CD4-positive, alpha-beta T cell treated with Interleukin-15 for 4 hours (primary cell): ENCODE results near the gene UNC13D.
"Not testable (repeated sequence)": the region's sequence is repeated elsewhere in the genome, so short reads cannot be mapped to it uniquely, and the experiment has no call there.

ENCODE experiments used
- DNase-seq: peaks from one replicate; pipeline ENCODE4 v3.0.0-alpha.2; 2020; ENCODE audit warnings: low spot score

Gene UNC13D

DNA sequence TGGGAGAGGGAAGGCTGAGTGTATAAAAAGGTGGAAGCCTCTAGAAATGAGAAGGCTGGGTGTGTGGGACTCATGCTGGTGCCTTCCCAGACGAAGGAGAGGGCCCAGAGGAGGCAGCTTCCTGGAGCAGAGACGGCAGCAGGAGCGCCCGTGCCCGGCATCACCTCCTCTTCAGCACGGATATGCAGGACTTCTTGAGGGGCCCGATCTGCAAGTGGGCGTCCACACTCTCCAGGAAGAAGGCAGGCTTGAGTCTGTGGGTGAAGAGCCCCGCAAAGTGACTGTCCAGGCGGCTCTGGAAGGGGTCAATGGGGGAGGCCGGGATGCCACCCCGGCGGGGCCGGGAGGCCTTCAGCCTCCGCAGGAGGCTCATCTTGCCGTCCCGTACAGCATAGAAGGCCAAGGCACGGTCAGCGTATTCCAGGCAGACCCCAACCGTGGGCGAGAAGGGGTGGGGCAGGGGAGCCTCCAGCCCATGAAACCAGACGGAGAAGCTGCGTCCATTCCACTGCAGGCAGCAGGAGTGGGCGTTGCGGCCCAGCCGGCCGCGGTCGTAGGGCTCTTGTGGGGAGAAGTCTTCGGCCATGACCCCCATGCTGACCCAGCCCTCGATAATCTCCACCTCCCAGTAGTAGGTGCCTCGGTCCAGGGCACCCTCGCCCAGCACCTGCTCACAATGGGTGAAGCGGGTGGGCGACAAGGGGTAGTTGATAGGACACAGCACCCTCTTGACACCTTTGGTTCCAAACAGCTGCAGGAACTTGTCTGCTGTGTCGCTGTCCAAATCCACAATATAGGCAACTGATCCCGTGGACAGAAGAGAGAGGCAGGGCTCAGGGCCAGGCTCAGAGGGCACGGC is 30.3 kb upstream of the UNC13D start:
- DNase-seq: no peak

DNA sequence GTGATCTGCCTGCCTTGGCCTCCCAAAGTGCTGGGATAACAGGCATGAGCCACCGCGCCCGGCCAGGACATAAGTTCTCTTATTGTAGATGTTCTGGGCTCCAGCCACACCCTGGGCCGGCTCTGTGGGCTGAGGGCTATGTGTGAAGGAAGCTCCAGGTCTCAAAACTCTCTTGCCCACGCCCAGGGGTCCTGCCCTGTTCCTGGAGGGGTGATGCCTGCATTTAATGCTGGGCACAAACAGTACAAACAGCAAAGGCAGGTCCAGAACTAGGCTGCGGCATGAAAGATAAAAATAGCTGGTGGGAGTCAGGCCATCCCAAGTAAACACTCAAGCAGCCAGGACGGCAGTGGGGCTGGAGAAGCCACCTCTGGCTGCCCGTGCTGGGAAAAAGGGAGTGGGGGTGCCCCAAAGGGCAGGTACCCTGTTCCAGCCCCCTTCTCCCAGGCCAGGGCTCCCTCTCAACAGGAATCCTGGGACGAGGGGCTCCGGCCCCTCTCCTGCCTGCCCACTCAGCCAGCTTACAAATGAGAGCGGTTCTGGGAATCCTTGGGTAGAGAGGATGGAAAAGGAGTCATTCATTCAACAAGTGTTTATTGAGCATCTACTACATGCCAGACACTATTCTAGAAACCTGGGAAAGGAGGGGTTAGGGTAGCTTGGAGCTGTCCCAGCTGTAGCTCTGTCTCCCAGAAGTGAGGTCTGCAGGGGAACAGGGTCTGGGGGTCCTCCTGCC is 29.6 kb upstream of the UNC13D start:
- no peak for DNase-seq

DNA sequence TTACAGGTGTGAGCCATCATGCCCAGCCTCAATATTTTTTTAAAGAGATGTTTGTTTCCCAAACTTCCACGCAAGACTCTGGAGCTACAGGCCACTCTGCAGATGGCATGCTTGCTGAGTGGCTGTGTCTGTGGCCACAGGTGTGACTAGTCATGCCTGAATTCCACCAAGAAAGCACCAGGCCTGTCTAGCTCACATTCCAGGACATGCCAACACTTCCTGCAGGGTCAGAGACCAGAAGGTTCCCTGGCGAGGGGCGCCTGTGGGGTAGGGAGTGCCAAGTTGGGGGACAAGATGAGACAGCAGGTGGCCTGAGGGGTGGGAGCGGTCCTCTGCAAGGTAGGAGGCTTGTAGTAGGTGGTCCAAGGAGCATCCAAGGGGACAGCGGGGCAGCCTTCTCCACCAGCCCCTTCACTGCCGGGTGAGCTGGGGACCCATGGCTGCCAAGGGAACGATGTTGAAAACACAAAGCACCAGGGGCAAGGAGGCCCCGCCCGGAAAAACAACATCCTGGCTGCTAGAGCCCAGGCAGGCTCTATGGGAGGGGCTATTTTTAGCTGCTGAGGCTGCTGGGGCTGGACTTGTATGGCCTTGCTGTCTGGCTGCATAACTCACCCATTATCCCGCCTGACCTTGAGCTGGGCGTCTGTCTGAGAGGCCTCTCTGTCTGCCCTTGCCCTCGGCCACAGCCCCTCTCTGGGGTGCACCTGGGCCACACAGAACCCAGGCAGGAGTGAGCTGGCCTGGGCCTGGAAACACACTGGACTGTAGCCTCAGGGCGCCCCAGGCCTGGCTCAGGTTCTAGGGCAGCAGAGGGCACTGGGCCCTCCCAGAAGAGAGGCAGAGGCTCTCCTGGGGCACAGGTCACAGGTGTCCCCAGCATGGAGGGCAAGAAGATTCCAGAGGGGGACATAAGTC is 28.5 kb upstream of the UNC13D start:
- peak; percentile 73 for DNase-seq

DNA sequence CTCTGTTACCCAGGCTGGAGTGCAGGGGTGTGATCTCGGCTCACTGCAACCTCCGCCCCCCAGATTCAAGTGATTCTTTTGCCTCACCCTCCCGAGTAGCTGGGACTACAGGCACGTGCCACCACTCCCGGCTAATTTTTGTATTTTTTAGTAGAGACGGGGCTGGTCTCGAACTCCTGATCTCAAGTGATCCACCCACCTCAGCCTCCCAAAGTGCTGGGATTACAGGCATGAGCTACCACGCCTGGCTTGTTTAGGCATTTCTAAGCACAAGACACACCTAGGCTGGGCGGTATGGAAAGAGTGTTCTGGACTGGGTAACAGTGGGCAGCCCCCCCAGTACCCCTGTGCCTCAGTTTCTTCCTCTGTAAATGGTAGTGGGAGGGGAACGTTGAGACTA is 26.0 kb upstream of the UNC13D start:
- not testable (repeated sequence) for DNase-seq

DNA sequence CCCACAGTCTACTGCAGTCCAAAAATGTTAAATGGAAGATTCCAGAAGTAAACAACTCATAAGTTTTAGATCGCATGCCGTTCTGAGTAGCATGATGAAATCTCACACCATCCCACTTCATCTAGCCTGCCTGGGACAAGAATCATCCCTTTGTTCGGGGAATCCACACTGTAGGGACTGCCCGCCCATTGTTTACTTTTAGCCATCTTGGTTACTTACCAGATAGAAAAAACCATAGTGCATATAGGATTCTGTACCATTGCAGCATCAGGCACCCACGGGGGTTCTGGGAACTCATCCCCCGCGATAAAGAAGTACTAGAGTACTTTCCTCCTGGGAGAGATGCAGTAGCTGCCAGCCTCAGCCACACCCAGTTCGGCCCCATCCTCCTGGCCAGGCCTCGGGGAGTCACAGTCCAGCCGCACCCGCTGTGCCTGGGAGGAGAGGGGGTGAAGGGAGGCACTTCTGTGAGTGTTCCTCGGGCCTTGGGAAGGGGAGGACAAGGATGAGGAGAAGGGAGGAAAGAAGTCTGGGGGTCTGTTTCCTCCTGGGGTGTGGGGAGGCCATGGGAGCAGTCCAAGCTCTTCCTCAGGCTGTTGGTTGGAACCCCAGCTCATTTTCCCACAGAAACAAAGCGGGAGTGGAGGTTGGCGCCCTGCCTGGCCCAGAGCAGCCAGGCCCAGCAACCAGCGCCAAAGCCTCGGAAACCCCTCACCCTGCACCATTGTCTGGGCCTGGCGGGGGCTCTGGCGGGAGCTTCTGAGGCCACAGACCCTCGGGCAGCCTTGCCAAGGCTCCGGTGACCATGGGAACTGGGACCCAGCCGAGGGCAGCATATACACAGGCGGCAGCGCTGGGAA is 25.3 kb upstream of the UNC13D start:
- DNase-seq: no peak

DNA sequence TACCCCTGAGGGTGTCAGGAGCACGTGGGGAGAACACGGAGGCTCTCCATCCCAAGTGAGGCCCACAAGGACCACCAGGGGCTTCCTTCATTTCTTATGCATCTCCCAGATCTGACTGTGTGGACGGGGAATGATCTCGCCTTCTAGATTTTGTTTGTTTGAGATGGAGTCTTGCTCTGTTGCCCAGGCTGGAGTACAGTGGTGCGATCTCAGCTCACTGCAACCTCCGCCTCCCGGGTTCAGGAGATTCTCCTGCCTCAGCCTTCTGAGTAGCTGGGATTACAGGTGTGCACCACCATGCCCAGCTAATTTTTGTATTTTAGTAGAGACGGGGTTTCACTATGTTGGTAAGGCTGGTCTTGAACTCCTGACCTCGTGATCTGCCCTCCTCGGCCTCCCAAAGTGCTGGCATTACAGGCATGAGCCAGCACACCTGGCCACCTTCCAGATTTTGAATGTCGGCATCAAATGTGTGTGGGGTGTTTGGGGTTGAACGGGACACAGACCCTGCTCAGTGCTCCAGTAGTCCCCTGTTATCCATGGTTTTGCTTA is 24.6 kb upstream of the UNC13D start:
- DNase-seq: not testable (repeated sequence)

DNA sequence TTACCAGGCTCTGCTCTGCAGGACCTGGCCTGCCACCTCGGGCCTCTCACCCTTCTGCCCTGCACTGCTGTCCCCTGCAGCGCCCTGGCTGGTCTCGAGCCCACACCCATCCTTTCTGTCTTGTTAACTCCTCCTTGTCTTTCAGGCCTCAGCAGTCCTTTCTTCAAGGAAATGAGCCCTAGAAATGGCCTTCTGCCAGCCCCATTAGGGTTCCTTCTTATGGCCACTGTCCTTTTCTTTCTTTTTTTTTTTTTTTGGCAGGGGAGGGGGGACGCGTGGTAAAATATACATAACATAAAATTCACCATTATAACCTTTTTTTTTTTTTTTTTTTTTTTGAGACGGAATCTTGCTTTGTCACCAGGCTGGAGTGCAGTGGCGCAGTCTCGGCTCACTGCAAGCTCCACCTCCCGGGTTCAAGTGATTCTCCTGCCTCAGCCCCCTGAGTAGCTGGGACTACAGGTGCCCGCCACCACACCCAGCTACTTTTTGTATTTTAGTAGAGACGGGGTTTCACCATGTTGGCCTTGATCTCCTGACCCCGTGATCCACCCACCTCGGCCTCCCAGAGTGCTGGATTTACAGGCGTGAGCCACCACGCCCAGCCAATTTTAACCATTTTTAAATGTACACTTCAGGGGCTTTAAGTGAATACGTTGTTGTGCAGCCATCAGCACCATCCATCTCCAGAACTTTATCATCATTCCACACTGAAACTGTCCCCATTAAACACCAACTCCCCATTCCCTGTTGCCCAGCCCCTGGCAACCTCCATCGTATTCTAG is 21.4 kb upstream of the UNC13D start:
- DNase-seq: not testable (repeated sequence)

DNA sequence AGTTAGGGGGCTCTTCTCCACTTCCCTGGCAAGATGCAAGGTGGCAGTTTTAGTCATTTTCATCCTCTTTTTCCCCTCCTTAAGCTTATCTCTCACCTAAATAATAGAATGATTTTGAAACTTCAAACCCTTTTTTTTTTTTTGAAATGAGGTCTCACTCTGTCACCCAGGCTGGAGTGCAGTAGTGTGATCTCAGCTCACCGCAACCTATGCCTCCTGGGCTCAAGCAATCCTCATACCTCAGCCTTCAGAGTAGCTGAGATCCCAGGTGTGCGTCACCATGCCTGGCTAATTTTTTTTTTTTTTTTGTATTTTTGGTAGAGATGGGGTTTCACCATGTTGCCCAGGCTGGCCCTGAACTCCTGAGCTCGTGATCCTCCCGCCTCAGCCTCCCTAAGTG is 20.7 kb upstream of the UNC13D start:
- DNase-seq: peak; percentile 34

DNA sequence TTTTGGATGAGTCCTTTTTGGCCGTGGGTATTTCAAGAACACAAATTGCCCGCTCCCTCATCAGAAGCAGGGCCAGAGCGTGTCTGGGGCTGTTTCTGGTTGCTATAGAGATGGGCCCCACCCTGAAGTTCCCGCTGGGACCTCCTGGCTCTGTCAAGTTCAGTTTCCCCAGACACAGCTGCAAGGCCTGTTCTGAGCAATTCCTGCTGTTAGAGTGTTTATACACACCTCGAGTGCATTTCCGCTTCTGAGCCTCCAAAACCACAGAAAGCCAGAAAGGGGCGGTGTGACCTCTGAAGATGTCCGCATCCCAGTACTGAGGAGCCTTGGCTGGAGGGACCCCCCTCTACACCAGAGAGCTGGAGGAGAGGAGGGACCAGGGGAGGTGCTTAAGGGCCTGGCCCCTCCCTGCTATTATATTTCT is 20.3 kb upstream of the UNC13D start:
- DNase-seq: peak; percentile 45

DNA sequence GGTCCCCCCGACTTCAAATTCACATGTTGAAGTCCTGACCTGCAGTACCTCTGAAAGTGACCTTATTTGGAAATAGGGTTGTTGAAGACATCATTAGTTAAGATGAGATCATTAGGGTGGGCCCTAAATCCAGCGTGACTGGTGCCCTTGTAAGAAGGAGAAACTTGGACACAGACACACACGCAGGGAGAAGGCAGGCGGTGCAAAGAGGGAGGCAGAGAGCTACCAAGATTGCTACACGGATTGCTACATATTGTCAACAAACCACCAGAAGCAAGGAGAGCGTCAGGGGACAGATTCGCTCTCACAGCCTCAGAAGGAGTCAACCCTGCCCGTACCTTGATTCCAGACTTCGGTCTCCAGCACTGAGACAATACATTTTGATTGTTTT is 17.7 kb upstream of the UNC13D start:
- DNase-seq: no peak

DNA sequence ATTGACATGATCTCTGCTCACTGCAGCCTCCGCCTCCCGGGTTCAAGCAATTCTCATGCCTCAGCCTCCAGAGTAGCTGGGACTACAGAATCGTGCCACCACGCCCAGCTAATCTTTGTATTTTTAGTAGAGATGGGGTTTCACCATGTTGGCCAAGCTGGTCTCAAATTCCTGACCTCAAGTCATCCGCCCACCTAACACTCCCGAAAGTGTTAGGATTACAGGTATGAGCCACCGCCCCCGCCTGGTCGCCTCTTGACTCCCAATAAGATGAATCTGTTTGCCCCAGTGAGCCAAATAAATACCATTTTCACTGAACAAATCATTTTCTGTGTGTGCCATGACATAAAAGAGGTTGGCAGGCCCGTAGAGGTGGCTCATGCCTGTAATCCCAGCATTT is 15.2 kb upstream of the UNC13D start:
- not testable (repeated sequence) for DNase-seq

DNA sequence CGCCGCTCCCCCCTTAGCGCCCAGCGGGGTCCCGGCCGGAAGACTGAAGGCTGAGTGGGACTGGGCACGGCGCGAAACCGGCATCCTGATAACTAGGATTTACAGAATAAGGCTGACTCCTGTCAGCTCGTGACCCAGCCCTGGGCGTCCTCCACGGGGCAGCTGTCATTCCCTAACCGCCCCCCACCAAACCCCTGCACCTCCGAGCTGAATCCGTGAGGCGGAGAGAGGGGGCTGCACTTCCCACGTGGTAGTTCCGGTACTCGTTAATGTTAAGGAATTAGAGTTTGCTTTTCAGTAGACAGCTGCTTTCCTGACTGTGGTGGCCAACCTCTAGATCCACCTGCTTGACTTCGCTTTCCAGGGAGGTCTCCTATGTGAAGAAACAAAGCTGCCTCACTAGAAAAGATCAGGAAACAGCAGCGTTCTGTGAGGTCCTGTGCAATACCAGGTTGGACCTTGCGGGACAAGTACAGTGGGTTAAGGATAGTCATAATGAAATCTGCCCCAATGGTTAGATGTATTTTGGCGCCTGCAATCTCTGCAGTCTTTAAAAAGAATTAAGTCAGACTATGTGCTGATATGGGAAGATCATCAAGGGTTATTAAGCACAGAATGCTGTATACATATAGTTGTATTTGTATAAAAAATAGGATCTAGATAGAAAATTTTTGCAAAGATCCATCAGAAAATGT is 12.0 kb upstream of the UNC13D start:
- DNase-seq: no peak

DNA sequence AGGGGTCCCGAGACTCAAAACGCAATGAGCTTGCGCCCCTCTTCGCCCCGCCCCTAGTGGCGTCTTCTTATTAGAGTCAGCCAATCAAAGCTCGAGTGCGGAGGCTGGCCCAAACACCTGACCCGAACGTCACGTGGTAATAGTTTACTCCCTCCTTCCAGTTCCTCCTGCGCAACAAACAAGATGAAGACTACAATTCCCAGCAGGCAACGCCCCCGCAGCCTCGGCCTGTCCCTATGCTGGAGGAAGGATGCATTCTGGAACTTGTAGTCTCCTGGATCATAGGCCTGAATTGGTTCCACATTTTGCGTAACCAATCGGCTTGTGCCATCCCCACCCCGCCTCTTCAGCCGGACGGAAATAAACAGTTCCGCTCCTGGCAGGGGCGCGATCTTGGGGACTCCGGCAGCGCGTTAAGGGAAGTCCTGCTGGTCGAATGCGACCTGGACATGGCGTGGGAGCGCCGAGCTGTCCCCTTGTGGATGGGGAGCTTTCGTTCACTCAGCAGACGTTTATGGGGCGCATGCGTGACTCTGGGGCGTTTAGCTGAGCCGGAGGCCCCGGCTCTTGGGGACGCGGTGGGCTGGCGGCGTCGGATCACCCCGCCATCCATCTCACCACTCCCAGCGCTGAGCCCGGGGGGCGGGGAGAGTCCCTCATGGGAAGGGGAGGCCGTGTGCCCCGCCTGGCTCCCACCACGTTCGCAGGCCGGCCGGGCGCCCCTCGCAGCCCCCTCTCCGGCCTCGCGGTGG is 11.3 kb upstream of the UNC13D start, which contains the start of gene WBP2:
Gene WBP2 (minus strand): TSS at position 26 of the 752 bp plus-strand sequence. CDS start 38 bp downstream, outside the sequence.
- DNase-seq: peak; percentile 99

DNA sequence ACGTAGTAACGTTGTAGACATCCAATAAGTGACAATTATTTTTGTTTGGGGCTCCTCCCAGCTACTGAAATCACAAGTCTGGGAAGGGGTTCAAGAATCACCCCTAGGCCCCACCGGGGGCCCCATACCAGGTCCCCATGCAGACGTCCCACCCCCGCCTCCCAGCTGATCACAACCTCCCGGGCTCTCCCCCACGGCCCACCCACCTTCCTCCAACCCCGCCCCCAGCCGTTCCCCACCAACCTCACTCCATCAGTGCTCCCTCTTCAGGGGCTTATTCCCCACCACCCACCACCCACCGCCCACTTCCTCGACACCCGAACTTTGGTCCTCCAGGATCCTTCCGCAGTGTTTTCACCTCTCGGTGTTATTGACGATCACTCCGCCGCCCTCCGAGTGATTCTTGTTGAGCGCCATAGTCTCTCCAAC is 10.7 kb upstream of the UNC13D start:
- no peak for DNase-seq

DNA sequence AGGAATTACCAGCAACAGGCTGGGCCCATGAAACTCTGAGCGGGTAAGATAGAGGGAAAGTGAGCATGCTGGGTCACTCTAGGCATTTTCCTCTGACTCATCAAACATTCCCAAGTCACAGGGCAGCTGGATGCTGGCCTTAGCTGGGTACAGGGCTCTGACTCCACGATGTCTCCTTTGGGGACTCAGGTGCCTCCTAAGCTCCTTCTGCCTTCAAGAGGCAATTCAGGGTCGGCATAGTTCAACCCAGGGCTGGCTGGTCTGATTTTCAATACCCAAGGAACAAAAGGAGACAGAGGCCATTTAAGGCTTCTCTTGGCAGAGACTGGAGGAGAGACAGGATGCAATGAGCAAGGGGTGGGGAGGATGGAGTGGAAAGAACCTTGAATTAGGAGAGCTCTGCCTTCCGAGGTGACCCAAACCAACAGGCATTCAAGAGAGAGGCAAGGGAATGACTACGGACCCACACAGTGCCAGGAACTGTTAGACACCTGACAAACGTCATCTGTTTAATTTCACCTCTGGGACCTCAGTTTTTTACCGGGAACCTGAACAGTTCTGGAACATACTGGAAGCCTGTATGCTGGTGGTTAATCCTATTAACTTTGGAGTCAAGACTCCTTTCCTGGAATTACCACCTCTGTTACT is 10.0 kb upstream of the UNC13D start:
- DNase-seq: no peak

DNA sequence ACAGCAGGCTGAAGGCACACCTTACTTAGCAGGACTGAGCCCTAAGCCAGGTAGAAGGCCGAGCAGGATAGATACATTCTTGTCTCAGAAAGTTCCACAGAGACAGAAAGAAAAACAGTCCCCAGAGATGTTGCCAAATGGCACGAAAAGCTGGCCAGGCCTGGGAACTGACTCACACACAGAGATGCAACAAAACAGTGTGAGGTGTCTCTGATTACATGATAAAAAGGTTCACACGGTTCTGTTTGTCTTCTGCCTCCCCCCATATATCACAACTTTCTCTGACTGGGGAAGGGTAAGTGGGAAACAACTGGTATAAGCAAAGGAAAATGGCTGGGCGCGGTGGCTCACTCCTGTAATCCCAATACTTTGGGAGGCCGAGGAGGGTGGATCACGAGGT is 9.2 kb upstream of the UNC13D start:
- DNase-seq: no peak

DNA sequence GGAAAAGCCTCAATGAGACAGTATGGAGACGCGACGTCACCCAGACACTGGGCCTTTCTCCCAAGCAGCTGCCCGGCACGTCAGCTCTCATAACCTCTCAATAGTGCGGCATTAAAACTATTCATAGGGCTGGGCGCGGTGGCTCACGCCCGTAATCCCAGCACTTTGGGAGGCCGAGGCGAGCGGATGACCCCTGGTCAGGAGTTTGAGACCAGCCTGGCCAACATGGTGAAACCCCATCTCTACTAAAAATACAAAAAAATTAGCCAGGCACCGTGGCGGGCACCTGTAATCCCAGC is 7.4 kb upstream of the UNC13D start:
- not testable (repeated sequence) for DNase-seq
